IPS DF 4.7 (cell line): ENCODE data around the gene SLC9A9.

Experiments used
- DNase-seq: peaks from one replicate; pipeline ENCODE4 v3.0.0-alpha.2; 2013; ENCODE audit warnings: low spot score; ENCODE audit errors: extremely low read depth

The SLC9A9 gene

DNA sequence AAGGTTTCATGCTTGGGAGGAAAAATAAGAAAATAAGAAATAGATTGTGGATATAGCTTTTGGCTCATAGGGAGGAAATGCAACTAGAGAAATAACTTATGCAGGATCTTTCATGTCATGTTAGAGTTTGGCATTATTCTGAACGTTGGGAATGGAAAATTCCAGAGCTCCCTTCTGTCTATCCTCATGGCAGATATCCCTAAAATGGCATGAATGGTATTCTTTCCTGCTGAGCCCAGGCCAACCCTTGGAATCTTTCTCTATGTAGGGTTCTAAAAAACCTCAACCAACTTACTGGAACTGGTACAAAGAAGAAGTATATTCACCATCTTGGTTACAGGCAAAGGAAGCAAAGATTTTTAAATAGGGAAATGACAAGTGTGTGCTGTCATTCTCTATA lies 516.2 kb downstream of the SLC9A9 start:
- DNase-seq = no peak

DNA sequence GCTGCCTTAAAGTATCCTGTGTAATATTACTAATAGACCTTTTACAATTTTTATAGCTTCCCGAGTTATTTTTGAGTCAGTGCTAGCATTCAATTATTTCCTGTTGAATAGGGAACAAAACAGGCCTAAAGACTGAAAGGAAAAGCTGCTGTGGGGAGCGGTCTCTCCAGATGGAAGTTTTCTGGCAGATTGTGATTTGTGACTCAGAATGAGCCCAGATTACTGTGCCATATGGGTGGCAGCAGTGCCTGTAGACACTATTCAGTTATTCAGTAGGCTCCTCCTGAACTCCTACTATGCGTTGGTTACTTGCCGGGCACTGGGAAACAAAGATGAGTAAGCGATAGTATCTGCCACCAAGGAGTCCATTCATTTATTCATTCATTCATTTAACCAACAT lies 516.9 kb downstream of the SLC9A9 start:
- no peak for DNase-seq

DNA sequence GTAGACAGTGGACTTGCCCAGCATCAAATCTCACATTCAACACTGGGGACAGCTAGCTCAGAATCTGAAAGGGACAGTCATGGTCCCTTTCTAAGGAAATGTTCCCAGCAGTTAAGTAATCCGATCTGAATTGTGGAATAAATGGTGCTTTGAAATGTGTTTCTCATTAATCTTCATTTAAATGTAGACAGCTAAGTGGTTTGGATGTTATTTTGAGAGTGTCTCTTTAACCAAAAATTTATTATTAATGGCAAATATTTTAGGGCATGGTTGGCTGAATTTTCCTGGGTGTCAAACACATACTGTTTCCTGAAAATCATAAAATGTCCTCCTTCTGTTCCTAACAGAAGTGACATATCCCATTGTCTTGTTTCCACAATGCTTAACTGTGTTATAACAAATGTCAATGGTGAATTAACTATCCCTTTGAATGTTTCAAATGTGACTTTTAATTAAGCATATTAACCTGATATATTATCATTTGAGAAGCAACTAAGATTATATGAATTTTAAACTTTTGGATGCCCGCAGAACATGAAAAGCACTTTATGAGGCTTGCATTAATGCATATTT lies 517.9 kb downstream of the SLC9A9 start:
- no peak for DNase-seq

DNA sequence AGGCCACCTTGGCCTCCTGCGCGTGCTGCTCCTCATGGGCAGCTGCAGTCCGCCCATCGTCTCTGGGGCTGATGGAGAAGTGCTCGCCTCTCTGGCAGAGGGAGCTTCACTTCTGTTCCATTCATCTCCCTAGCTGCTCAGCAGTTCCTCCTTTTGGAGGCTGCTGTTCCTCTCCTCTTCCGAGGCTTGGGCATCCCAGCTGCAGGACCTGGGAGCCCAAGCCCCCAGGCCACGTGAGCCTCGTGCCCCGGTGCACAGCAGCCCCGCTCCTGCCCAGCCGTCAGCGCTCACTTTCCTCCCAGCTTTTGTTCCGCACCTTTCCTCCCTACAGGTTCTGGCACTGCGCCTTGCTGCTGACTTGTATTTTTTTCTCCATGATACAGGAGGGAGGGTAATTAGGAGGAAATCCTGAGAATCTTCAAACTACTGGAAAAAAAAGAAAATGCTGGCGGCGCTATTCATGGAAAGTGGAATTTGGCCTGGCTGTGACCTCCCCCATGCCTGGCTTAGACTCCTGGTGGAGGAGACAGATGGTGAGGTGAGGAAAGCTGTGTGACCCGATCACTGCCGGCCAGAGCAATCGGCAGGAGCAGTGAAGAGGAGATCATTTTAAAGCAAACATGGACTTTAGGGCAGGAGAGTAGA lies 518.6 kb downstream of the SLC9A9 start:
- DNase-seq = no peak

DNA sequence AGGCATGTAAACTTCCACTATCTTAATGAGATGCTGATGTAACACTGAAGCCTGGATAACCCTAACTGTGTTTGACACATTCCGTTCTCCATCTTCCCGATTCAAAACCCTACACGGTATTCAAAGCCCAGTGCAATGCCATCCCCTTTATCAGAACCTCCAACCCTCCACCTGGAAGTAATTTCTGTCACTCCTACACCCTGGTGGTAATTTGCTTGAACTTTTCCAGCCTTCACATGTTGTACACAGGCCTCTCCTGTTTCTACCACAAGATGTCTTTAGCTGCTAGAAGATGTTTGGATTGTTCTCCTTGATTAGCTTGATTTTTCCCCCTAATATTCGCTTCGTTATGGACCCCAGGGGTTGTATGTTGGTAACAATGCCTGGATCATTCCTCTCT lies 519.8 kb downstream of the SLC9A9 start:
- DNase-seq = no peak

DNA sequence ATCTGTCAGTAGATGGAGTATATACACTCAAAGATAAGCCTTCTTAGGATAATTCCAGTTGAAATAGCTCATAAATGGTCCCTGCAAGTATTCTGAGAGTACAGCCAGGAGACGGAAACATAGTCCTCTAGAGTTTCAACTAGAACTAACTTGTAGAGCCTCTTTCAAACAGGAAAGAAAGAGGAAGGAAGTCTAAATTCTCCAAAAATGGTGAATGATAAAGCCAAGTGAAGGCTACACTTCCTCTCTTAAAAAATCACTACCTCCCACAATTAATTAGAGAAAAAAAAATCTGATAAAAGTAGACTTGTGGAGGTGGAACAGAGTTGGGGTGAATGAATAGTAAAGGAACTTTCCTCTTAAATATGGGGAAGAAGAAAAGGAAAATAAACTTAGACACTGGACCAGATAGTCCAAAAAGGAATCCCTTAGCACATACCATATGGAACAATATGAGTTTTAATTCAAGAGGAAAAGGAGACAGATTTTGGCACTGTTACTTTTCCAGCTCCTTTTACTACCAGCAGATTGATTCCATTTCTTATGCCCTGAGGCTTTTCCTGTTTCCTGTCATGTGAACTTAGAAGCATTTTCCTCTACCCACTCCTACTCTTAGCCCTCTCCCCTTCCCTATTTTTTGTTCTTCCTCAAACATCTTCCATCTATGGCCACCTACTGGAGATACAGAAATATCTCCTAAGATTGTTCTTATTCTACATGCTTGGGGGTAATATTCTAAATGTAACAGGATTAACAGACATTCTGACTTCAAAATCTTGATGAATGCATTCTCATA lies 521.1 kb downstream of the SLC9A9 start:
- no peak for DNase-seq

DNA sequence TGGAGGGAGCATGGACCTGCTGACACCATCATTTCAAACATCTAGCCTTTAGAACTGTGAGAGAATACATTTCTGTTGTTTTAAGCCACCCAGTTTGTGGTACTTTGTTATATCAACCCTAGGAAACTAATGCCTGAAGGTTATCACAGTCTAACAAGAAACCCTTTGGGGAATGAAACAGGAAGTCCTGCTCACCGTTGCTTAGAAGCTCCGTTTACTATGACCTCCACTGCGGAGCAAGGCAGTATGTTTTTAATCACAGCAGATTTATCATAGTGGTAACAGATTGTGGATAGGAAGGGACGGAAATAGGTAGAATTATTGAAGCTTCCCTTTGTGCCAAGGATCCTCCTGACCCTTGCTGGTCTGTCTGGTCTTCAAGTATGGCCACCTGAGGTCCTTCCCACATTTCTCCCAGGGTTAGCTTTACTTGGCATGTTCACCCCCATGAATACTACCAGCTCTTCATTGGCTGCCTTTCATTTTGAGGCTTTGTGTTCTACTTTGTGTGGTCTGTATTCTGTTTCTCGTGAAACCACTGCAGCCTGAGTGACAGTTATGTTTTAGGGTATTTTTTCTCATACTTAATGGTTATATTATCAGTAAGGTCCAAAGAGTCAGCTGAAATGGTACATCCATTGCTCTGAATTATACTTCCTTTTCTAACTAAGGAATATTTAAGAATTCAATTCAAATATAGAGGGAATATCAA lies 527.1 kb downstream of the SLC9A9 start:
- no peak for DNase-seq

DNA sequence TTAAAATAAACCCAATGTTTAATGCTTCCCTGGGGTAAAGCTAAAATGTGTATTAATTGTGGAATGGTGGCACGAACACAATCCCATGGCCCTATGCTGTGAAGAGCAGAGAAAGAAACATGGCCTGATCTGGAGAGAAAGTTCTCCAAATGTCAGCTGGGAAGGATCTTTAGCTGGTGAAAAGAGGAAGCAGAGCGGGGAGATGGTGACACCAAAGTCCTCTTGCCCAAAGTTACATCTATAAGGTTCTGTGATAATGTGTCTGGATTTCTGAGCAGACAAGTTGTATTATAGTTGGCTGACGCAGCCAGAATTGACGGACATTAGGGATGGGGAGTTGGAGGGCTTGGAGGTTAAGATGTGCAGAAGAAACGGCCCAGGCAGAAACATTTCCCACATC lies 532.5 kb downstream of the SLC9A9 start:
- DNase-seq = no peak

DNA sequence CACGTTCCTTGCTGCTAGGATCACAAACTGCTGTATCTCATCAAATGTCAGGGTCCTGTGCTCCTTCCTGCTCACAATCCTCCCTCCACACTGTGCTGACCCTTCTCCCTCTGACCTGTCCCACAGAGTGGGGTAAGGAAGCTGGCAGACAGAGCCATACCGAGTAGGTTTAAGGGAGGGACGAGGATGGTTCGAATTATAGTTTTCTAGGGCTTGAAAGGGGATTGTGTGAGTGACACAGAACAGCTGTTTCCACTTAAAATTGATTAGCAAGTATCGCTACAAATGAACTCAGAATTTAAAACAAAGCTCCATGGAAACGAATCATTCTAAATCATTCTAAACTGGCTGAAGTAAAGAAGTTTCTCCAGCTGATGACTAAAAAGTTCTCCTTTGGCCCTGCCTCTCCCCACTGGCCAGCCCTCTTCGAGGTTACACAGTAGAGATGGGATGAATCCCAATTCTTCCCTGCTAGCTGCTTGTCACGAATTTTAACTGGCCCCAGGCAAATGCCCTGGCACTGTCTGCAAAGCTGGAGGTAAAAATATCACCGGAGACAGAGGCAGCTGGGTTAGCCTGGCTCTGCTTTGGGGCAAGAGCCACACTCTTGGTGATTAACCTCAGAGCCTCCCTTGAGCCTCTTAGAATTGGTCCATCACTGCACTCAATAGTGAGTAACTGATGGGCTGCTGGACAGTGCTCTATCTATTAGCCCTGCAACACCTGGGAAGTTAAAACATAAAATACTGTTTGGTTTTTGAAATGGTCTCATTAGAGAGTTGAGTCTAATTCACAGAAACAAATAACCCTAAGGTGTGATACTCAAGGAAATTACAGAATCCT lies 533.8 kb downstream of the SLC9A9 start:
- no peak for DNase-seq

DNA sequence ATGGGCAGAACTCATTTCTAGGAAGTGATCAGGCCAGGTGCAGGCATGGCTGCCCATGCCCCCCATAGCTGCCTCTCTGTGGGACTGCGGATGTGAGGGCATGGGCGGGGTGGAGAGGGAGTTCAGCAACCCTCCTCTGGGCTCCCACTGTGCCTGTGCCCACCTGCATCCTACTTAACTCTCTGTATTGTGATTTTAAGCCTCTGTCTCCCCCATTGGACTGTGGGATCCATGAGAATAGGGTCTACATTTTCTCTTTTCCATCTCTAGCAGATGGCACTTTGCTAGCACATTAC lies 534.4 kb downstream of the SLC9A9 start:
- no peak for DNase-seq

DNA sequence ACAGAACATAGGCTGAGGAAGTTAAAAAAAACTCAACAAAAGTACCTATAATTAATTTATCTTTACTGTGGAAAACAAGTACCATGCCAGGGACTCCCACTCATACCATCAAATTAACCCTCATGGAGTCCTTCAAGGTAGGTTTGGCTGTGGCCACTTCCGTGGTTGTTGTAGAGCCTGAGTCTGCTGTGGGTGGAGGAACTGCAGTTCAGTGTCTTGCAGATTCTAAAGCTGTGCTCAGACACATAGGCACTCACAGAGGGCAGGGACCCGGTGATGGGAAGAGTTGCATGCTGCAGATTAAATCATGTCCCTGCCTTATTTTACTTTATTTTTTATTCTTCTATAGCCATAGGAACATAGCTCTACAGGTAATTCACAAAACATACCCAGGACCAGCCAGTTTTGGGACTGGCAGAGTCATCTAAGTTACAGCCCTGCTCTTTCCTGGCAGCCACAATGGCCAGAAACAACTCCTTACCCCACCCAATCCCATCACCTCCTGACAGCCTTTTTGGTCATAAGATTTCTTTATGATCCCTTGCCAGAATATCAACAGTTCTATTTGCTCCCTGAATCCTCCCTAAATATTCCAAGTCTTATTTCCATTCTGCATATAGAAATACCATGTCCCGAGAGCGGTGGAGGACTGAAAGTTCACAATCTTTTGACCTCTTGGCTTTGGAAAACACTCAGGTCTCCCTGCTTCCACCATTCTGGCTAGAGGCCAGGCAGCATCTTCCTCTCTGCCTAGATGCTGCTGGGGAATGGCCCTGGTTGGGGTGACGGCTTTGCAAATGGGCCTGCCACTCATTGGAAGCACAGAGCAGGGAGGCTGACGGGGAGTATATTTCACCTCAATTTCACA lies 535.0 kb downstream of the SLC9A9 start:
- no peak for DNase-seq

DNA sequence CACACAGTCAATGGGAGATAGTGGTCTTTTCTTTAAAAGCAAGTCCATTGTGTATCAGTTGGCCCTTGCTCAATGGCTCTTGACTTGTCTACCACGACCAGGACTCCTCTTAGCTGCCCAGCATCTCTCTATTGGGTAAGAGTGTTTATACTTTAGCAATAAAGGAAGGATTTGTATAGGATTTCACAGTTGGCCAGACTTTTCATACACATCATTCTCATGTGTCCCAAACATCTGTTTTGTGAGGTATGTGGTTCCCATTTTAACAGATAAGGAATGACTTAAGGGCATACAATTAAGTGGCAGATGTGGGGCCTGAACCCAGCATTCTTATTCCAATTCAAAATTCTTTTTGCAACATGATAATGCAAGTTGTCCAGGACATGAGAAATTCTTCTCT lies 537.2 kb downstream of the SLC9A9 start:
- no peak for DNase-seq

DNA sequence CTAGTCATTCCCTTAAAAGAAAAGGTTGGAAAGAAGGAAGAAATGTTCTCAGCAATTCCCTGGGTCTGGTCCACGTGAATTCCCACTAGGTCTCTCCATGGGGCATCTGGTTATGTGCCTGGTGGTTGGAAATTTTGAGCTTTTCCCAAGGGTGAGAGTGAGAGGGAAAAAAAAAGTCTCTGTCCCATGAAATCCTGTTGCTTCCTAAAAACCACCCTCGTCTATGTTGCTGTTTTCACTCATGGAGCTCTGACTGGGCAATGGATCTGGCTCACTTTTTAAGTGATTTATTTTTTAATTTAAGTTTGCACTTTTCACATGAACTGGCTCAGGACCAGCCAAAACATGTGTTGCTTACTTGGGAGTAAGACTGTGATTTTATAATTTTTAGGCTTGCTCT lies 538.6 kb downstream of the SLC9A9 start:
- DNase-seq = no peak

DNA sequence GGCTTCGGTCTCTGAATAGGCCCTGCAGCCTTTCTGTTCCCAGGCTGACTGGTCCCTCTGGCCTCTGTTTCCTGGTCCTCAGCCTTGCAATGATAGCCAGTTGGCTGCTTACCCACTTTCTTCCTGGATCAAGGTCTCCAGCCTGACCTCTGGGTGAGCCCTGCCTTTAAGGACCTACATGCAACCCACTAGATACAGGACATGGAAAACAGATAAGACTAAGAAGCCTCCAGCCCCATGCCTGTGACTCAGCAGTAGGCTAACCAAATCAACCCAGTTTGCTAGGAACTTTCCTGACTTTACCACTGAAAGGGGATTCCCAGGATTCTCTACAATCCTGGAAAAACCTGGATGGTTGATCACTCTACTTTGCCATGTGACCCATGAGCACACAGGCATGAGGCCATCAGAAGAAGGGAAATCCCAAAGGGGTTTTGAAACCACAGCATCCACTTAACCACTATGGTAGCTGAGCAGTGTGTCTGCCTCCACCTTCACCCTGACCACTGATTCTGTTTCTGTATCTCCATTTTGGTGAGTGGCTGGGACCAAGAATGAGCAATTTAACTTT lies 540.6 kb downstream of the SLC9A9 start:
- no peak for DNase-seq

DNA sequence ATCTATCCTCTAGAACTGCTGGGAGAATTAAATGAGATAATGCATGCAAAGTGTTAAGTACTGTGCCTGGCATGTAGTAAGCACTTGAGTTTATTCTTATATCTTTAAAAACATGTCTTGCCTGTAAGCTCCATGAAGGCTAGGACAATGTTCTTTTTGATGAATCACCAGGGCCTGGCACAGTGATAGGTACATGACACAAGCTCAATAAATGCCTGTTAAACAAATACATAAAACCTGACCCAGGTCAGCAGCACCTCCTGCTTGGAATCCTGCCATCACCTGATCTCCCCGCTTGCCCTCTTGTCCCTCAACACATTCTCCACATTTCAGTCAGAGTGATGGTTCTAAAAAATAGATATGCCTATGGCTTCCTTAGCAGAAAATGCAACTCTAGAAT lies 541.9 kb downstream of the SLC9A9 start:
- DNase-seq = no peak

DNA sequence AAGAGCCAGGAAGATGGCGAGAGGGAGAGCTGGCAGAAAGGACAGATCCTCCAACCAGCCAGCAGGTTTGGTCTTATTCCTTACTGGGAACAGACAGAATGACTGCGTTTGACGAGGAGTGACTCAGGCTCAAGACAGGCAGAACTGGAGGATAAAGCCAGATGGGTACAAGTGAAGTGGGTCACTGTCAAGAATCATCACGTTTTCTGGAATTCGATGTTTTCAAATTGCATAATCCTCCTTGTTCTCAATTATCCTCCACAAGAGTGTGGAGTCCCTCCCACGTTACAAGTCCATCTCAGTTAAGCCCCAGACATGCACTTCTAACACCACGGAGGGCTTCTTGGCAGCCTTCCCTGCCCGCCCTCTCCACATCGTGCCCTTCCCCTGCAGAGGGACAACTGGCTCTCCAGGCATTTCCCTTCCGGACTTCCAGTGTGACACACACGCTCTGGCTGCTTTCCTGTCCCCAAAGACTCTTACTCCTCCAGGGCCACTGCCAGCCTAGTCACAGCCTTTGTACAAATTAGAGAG lies 545.6 kb downstream of the SLC9A9 start:
- DNase-seq = no peak

DNA sequence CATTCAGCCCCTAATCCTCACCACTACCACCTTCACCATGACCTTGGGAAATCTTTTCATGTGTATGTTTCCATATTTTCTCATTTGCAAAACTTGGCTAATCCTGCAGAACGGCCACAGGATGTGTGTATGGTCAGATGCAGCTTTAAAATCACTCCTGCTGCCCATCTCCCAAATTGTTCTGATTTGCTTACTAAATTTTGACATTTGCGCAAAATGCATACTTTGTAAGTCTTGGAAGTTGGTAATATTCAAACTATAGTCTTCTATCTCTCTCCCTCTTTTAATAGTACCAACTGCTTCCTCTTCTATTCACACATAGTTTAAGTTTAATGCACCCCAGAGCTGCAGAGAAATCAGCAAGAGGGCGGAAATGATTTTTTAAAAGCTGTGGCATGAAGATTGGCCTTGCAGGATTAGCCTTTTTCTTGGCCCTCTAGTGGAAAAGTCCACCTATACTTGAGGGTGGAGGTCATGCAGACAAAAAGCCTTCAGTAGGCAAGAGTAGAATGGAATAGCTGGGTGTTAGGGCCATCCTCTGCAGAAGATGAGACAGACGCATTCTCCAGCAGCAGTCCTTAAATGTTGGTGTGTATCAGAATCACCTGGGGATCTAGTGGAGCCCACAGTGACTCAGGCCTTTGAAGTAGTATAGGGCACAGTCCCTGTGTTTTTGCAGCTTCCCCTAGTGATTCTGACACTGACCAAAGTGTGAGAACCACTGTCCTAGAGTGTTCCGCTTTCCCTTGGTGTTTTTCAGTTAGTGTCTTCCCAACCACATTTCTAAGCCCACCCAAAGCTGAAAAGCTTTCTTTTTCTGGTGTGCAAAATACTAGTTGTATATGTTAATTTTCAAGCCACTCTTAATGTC lies 547.0 kb downstream of the SLC9A9 start:
- no peak for DNase-seq

DNA sequence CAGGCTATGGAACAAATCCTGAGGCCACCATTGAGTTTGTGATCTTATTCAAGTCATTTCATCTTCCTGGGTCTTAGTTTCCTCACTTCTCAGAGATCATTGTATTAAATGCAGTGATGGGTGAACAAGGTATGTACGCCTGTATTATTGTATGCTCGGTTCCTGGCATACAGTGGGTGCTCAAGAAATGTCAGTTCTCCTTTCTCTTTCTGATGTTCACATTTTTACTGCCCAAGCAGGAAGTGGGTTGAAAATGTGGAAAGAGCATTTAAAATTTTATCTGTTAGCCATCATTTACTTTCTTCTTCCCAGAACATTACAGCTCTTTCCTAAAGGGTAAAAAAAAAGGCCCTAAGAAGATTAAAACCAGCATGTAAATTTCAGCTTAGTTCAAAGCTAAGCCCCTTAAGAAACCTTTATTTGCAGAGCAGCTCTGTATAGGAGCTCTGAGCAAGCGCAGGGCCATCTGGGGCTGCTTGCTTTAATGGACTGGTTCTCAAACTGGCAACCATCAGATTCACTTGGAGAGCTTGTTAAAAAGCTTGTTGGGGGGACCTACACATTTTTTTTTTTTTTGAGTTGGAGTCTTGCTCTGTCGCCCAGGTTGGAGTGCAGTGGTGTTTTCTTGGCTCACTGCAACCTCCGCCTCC lies 549.3 kb downstream of the SLC9A9 start:
- DNase-seq = no peak
